Natural killer cell treated with Interleukin-12 subunit alpha and Interleukin-12 subunit beta and Interleukin-15 and Interleukin-18, amount 100 ng/mL, for 72 hours (primary cell): ENCODE measurements around the gene BCAP29. TPM values are rescaled to one million over a fixed set of nuclear protein-coding genes. Genes with fewer than 3 reads are reported as not detected.
"Not testable (repeated sequence)": the region's sequence is repeated elsewhere in the genome, so short reads cannot be mapped to it uniquely, and the experiment has no call there.

Experiments
- ATAC-seq, 2 donors: fragments of 150-1000 bp; cut with Tn5 transposase in 1 of 2; sonication (Bioruptor Pico), chemical (Tn5 transposase) in 1 of 2; 2 replicates each; pipeline ENCODE4 v1.10.0; 2021
- DNase-seq: peaks from one replicate; pipeline ENCODE4 v3.0.0; 2022; ENCODE audit warnings: low spot score
- H3K27ac Mint-ChIP-seq, 2 donors: 1 replicate in 1 of 2; 2 replicates in 1 of 2; pipeline ENCODE4 v1.8.0; 2022; ENCODE audit warnings: mixed read lengths in 2 of 2, mild to moderate bottlenecking in 1 of 2, moderate library complexity in 1 of 2
- H3K27me3 Mint-ChIP-seq, 2 donors: 1 replicate in 1 of 2; 2 replicates in 1 of 2; pipeline ENCODE4 v1.8.0; 2022; ENCODE audit warnings: mixed read lengths in 2 of 2
- H3K36me3 Mint-ChIP-seq: one replicate; pipeline ENCODE4 v1.8.0; 2022; ENCODE audit warnings: mixed read lengths
- H3K4me1 Mint-ChIP-seq, 2 donors: 1 replicate in 1 of 2; 2 replicates in 1 of 2; pipeline ENCODE4 v1.8.0; 2022; ENCODE audit warnings: low read depth in 2 of 2, mixed read lengths in 2 of 2, mild to moderate bottlenecking in 1 of 2
- H3K4me3 Mint-ChIP-seq: one replicate; pipeline ENCODE4 v1.8.0; 2022; ENCODE audit warnings: mixed read lengths
- H3K9me3 Mint-ChIP-seq: 2 replicates; pipeline ENCODE4 v1.8.0; 2022; ENCODE audit warnings: mixed read lengths
- total RNA-seq, 2 donors: library from RNA; stranded (reverse); gene quantifications; one replicate each; pipeline ENCODE4 v1.2.3, GENCODE V29; 2022

The BCAP29 gene, protein sequence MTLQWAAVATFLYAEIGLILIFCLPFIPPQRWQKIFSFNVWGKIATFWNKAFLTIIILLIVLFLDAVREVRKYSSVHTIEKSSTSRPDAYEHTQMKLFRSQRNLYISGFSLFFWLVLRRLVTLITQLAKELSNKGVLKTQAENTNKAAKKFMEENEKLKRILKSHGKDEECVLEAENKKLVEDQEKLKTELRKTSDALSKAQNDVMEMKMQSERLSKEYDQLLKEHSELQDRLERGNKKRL
- total RNA-seq: 10 to 100 TPM; 37.7 to 43.0 TPM

GRCh38 chr7:107579885-107580715, at the start of gene BCAP29:
Gene BCAP29, plus strand, starts transcription at chr7:107580246. Its CDS starts 527 bp downstream, at chr7:107580773.
- Mint-ChIP-seq H3K9me3 (no peaks in the 10 kb centered on the region), H3K27ac (peak within 1 kb of the TSS; percentile 66 to 84), H3K4me1 (peaks cover 14 to 24% of the 10 kb centered on the region in 2 donors), H3K36me3 (no peaks in the 10 kb centered on the region), H3K27me3 (no peaks in the 10 kb centered on the region), H3K4me3 (peak within 1 kb of the TSS; percentile 84)
- ATAC-seq (peak; percentile 98 to 99), DNase-seq (peak; percentile 82)

GRCh38 chr7:107530751-107531150, 49.3 kb upstream of the BCAP29 start:
- Mint-ChIP-seq H3K9me3 (peaks cover 8% of the 10 kb centered on the region), H3K4me1 (peaks cover 24 to 29% of the 10 kb centered on the region in 2 donors), H3K4me3 (no peak overlapping the region), H3K36me3 (peaks cover 17% of the 10 kb centered on the region), H3K27ac (no peak overlapping the region), H3K27me3 (no peaks in the 10 kb centered on the region)
- DNase-seq (no peak), ATAC-seq (no peak)

- Mint-ChIP-seq H3K27ac (no peak overlapping the region), H3K4me1 (peaks cover 26 to 29% of the 10 kb centered on the region in 2 donors), H3K9me3 (peaks cover 8% of the 10 kb centered on the region), H3K36me3 (peaks cover 25% of the 10 kb centered on the region), H3K4me3 (no peak overlapping the region), H3K27me3 (no peaks in the 10 kb centered on the region)
- ATAC-seq: no peak
- DNase-seq: no peak
These were observed 45.9 kb upstream of the BCAP29 start for GRCh38 chr7:107534139-107534538.

DNA sequence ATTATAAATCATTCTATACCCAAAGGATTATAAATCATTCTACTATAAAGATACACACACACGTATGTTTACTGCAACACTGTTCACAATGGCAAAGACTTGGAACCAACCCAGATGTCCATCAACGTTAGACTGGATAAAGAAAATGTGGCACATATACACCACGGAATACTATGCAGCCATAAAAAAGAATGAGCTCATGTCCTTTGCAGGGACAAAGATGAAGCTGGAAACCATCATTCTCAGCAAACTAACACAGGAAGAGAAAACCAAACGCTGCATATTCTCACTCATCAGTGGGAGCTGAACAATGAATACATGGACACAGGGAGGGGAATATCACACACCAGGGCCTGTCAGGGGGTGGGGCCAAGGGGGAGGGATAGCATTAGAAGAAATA, 42.8 kb upstream of the BCAP29 start:
- not testable (repeated sequence) for ATAC-seq

DNA sequence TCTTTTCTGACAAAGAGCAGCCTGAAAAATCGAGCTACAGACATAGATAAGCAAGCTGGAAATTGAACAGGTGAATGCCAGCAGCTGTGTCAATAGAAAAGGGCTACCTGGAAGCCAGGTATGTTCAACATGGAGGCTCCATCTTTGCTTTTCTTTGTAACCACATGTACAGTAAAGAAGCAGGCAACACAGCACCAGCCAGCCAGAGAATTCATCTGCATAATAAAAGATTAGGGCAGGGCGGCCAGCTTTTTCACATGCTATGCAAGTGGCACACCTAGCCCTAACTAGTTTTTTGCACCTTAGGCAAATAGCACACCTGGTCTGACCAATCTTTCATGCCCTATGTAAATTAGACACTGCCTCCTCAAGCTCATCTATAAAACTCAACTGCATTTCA, 42.0 kb upstream of the BCAP29 start:
- Mint-ChIP-seq H3K36me3 (peaks cover 35% of the 10 kb centered on the region), H3K9me3 (peaks cover 8% of the 10 kb centered on the region)
- no peak for ATAC-seq

More for the DNA sequence above, 42.8 kb upstream of the BCAP29 start:
- H3K27me3 Mint-ChIP-seq, DNase-seq, H3K9me3 Mint-ChIP-seq, H3K27ac Mint-ChIP-seq, H3K4me3 Mint-ChIP-seq: not testable (repeated sequence)
- peaks cover 26 to 37% of the 10 kb centered on the region in 2 donors for H3K4me1 Mint-ChIP-seq
- H3K36me3 Mint-ChIP-seq: peaks cover 32% of the 10 kb centered on the region

DNA sequence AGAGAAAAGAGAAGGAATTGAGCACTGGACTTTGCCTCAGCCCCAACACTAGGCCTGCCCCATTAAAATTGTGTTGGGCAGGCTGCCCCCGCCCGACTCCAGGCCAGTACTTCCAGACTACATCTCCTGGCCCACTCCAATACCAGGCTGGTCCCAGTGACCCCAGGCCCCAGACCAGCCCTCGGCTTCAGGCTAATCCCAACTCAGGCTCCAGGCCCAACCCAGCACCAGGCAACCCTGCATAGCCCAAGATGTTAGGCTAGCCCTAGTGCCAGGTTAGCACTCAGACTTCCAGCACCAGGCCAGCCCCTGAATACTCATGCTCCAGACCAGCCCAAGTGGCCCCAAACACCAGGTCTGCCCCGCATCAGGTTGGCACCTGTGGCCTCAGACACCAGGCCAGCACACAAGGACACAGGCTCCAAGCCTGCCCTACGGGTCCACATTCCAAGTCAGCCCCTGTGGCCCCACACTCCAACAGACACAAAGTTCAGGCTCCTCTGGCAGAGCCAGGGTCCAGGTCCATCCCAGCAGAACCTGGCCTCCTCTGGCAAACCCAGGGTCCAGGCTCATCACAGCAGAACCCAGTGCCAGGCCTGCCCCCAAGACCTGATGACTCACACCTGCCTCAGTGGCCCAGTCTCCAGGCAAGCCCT, 36.6 kb upstream of the BCAP29 start:
- H3K27ac Mint-ChIP-seq: no peak overlapping the region
- H3K36me3 Mint-ChIP-seq: peaks cover 45% of the 10 kb centered on the region
- peaks cover 3 to 10% of the 10 kb centered on the region in 2 donors for H3K4me1 Mint-ChIP-seq
- ATAC-seq: peak in 1 of 2 donors; percentile 43
- H3K9me3 Mint-ChIP-seq: peaks cover 4% of the 10 kb centered on the region
- H3K4me3 Mint-ChIP-seq: no peak overlapping the region
- no peaks in the 10 kb centered on the region for H3K27me3 Mint-ChIP-seq
- no peak for DNase-seq

More for the DNA sequence above, 42.0 kb upstream of the BCAP29 start:
- H3K27ac Mint-ChIP-seq: no peak overlapping the region
- H3K4me1 Mint-ChIP-seq: peaks cover 28 to 34% of the 10 kb centered on the region in 2 donors
- H3K27me3 Mint-ChIP-seq: no peaks in the 10 kb centered on the region
- no peak overlapping the region for H3K4me3 Mint-ChIP-seq
- DNase-seq: no peak

DNA sequence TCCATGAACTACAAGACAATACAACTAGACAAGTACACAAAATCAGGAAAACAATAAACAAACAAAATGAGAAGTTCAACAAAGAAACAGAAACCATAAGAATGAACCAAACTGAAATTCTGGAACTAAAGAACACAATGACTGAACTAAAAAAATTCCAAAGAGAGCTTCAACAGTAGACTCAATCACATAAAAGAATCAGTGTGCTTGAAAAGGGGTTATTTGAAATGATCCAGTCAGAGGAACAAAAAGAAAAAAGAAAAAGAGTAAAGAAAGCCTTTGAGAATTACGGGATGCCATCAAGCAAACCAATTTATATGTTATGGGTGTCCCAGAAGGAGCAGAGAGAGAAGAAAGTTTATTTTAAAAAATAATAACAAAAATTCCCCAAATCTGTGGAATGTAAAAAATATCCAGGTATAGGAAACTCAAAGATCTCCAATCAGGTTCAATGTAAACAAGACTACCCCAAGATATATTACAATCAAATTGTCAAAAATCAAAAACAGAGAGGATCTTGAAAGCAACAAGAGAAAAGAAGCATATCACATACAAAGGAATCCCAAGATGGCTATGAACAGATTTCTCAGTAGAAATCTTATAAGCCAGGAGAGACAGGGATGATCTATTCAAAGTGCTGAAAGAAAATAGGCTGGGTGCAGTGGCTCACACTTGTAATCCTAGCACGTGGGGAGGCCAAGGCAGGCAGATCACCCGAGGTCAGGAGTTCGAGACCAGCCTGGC, 35.0 kb upstream of the BCAP29 start:
- peaks cover 42% of the 10 kb centered on the region for H3K36me3 Mint-ChIP-seq

GRCh38 chr7:107551936-107552335, 28.1 kb upstream of the BCAP29 start:
- DNase-seq: no peak
- Mint-ChIP-seq H3K27me3 (no peaks in the 10 kb centered on the region), H3K27ac (no peak overlapping the region), H3K36me3 (peaks cover 21% of the 10 kb centered on the region), H3K4me1 (peaks cover 11 to 17% of the 10 kb centered on the region in 2 donors), H3K4me3 (no peak overlapping the region), H3K9me3 (no peaks in the 10 kb centered on the region)
- ATAC-seq: no peak

More for the DNA sequence above, 35.0 kb upstream of the BCAP29 start:
- Mint-ChIP-seq H3K4me3 (no peak overlapping the region), H3K27me3 (no peaks in the 10 kb centered on the region), H3K9me3 (peaks cover 4% of the 10 kb centered on the region), H3K4me1 (peaks cover 3 to 5% of the 10 kb centered on the region in 2 donors), H3K27ac (no peak overlapping the region)
- no peak for ATAC-seq
- no peak for DNase-seq

DNA sequence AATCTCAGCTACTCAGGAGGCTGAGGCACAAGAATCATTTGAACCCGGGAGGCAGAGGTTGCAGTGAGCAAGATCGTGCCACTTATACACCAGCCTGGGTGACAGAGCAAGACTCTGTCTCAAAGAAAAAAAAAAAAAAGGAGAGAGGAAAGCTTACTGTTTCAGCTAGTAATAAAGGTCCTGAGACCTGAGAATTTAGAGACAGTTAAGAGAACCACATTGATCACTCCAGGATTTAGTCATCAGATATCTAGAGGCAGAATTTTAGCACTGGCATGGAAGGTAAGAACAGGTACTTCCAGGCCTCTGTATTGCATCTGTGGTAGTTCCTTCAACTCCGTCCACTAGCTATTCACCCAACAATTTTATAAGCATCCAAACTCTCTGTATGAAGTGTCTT, 24.2 kb upstream of the BCAP29 start:
- ATAC-seq (no peak), DNase-seq (no peak)
- peaks cover 10 to 27% of the 10 kb centered on the region in 2 donors for H3K4me1 Mint-ChIP-seq
- H3K36me3 Mint-ChIP-seq: peaks cover 5% of the 10 kb centered on the region
- no peak overlapping the region for H3K4me3 Mint-ChIP-seq
- H3K27ac Mint-ChIP-seq: no peak overlapping the region
- H3K9me3 Mint-ChIP-seq: no peaks in the 10 kb centered on the region
- H3K27me3 Mint-ChIP-seq: no peaks in the 10 kb centered on the region

- Mint-ChIP-seq H3K27ac (no peak overlapping the region), H3K36me3 (no peaks in the 10 kb centered on the region), H3K4me1 (peaks cover 35 to 46% of the 10 kb centered on the region in 2 donors), H3K27me3 (no peaks in the 10 kb centered on the region), H3K9me3 (no peaks in the 10 kb centered on the region), H3K4me3 (no peak overlapping the region)
- no peak for DNase-seq
- ATAC-seq: no peak
These were observed 20.2 kb upstream of the BCAP29 start for GRCh38 chr7:107559864-107560263.

DNA sequence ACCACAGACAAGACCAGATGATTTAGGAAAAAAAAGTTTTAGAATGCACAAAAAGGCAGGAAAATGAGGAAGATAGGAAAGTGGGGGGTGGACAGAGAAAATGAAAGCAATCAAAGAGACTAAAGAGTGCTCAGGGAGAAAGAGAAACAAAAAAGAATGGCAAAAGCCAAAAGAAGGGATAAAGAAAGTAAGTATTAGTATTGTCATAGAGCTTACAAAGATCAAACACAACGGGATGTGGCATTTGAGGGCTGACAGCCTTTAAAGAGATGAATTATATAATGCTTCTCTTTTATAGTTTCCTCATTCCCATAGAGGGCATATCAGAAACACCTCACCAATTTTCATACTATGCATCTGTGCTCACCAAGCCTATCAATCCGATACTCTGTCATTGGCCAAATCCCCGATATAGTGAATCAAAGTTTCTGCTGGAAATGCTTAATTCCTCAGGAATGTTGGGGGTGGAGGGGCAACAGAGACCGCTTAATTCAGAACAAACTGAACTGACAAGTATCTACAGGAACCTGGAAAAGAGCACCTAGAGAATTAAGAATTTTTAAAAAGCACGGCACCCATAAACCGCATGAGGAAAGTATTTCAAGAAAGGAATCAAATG, 19.0 kb upstream of the BCAP29 start:
- Mint-ChIP-seq H3K27ac (peak overlapping the region; percentile 6 to 28), H3K27me3 (no peaks in the 10 kb centered on the region), H3K4me1 (peaks cover 39 to 48% of the 10 kb centered on the region in 2 donors), H3K9me3 (no peaks in the 10 kb centered on the region), H3K36me3 (no peaks in the 10 kb centered on the region), H3K4me3 (peak overlapping the region; percentile 7)
- ATAC-seq (no peak), DNase-seq (no peak)

DNA sequence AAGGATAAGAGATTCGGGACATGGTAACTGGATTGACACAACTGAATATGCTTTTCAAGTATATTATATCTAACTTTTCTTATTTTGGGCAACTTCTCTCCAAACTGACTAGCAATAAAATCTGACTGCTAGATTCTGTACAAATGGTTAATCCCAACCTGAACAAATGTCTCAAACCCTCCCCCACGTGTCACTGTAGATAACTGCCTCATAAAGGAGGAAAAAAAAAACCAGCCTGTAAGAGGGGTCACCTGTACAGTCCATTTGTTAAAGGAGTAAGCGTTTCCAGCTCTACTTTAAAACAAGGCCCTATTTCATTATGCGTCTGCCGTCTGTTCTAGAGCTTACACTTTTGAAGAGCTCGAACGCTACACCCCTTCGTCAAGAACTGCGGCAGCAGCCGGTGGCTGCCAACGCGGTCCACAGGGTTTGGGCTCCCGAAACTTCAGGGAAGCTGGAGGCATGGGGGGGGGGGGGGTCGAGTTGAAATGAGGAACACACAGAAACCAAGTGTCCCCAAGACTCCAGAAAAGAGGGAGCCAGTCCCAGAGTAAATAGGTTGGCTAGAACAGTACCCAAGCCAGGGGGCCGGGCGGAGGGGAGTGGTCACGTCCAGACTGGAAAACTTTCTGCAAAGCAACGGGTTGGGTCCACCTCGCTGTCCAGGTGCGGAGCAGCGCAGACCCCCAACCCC, 16.8 kb upstream of the BCAP29 start:
- Mint-ChIP-seq H3K9me3 (no peaks in the 10 kb centered on the region), H3K36me3 (no peaks in the 10 kb centered on the region), H3K27me3 (no peaks in the 10 kb centered on the region), H3K4me1 (peaks cover 40 to 48% of the 10 kb centered on the region in 2 donors), H3K27ac (peak overlapping the region; percentile 66 to 86), H3K4me3 (peak overlapping the region; percentile 86)
- no peak for DNase-seq
- ATAC-seq: peak; percentile 75 to 78
